ENCODE data around the gene ITGB4.

Gene ITGB4

DNA sequence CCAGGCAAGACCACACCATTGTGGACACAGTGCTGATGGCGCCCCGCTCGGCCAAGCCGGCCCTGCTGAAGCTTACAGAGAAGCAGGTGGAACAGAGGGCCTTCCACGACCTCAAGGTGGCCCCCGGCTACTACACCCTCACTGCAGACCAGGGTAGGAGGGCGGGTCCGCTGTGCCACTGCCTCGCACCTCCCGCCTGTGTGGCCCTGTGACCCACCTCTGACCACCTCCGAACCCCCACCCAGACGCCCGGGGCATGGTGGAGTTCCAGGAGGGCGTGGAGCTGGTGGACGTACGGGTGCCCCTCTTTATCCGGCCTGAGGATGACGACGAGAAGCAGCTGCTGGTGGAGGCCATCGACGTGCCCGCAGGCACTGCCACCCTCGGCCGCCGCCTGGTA, 21.1 kb downstream of the ITGB4 start:
- TF ChIP-seq POLR2AphosphoS5 (IDR thresholded peaks at IDR 0.05; ENCODE audit: low read depth, low read length): no peak
- no peak for TF ChIP-seq TAF1 (IDR thresholded peaks at IDR 0.05; ENCODE audit: borderline replicate concordance, insufficient read depth, low read length)
- no peak for TF ChIP-seq REST (IDR thresholded peaks at IDR 0.05; ENCODE audit: insufficient read depth in 1 of 2, low read depth in 2 of 2, low read length in 2 of 2)
- TF ChIP-seq SIN3A (IDR thresholded peaks at IDR 0.05; ENCODE audit: borderline replicate concordance, insufficient read depth, low read length): no peak
- TF ChIP-seq FOXP2 (optimal IDR thresholded peaks at IDR 0.05; ENCODE audit: borderline replicate concordance, extremely low read depth, extremely low read length, insufficient read depth): no peak

DNA sequence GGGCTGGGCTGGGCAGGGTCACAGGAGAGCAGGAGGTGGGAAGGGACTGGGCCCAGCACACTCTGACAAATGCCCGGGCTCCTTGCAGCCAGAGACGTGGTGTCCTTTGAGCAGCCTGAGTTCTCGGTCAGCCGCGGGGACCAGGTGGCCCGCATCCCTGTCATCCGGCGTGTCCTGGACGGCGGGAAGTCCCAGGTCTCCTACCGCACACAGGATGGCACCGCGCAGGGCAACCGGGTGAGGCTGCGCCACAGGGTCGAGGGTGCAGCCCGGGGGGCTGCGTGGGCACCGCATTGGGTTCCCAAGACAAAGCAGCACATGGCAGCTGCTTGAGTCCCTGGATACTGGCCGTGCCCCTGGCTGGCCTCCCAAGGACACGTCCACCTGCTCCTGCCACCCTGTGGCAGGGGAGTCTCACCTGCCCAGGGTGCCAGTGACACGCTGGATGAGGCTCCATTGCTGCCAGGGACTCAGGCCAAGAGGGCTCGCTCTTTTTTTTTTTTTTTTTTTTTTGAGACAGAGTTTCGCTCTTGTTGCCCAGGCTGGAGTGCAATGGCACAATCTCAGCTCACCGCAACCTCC, 22.5 kb downstream of the ITGB4 start:
- no peak for TF ChIP-seq REST (IDR thresholded peaks at IDR 0.05; ENCODE audit: insufficient read depth in 1 of 2, low read depth in 2 of 2, low read length in 2 of 2)
- TF ChIP-seq POLR2AphosphoS5 (IDR thresholded peaks at IDR 0.05; ENCODE audit: low read depth, low read length): no peak
- no peak for TF ChIP-seq FOXP2 (optimal IDR thresholded peaks at IDR 0.05; ENCODE audit: borderline replicate concordance, extremely low read depth, extremely low read length, insufficient read depth)
- TF ChIP-seq TAF1 (IDR thresholded peaks at IDR 0.05; ENCODE audit: borderline replicate concordance, insufficient read depth, low read length): no peak
- no peak for TF ChIP-seq SIN3A (IDR thresholded peaks at IDR 0.05; ENCODE audit: borderline replicate concordance, insufficient read depth, low read length)

- TF ChIP-seq POLR2AphosphoS5 (IDR thresholded peaks at IDR 0.05; ENCODE audit: low read depth, low read length) (no peak), SIN3A (IDR thresholded peaks at IDR 0.05; ENCODE audit: borderline replicate concordance, insufficient read depth, low read length) (no peak), TAF1 (IDR thresholded peaks at IDR 0.05; ENCODE audit: borderline replicate concordance, insufficient read depth, low read length) (no peak), FOXP2 (optimal IDR thresholded peaks at IDR 0.05; ENCODE audit: borderline replicate concordance, extremely low read depth, extremely low read length, insufficient read depth) (no peak), REST (IDR thresholded peaks at IDR 0.05; ENCODE audit: insufficient read depth in 1 of 2, low read depth in 2 of 2, low read length in 2 of 2) (no peak)
Observed at GRCh38 chr17:75748706-75749105, 27.4 kb downstream of the ITGB4 start.

DNA sequence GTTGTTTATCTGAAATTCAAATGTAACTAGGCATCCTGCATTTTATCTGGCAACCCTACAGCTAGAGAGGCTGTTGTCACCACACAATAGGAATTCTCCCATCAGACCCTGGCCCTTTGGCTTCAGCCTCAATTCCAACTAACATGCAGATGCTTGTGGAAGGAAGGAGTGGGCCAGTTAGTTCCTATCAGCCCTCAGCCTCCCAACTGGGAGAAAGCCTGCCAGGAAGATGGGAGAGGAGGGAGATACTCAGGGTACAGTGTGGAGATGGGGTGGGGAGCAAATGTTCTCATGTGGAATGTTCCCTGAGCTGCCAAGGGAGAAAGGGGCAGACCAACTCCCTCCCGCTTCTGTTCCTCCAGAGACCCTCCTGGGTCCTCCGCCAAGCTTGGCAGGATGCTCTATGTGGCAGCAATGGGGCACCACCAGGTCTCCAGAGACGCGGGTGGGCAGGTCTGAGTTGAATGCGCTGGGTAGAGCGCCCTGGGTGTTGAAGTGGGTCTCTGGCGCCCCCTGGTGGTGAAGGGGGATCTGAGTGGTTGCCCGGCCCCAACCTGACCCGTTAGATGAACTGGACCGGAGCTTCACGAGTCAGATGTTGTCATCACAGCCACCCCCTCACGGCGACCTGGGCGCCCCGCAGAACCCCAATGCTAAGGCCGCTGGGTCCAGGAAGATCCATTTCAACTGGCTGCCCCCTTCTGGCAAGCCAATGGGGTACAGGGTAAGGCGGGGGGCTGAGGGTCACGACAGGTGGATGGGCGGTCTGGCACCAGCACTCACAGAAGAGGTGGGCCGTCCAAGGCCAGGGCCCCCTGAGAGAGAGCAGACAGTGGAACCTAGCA, 28.5 kb downstream of the ITGB4 start:
- TF ChIP-seq POLR2AphosphoS5 (IDR thresholded peaks at IDR 0.05; ENCODE audit: low read depth, low read length): no peak
- TF ChIP-seq REST (IDR thresholded peaks at IDR 0.05; ENCODE audit: insufficient read depth in 1 of 2, low read depth in 2 of 2, low read length in 2 of 2): 0 out of 4 replicates have a peak, but pooled peaks of 1 of the 2 experiments have one; percentile 14
- TF ChIP-seq TAF1 (IDR thresholded peaks at IDR 0.05; ENCODE audit: borderline replicate concordance, insufficient read depth, low read length): no peak
- no peak for TF ChIP-seq FOXP2 (optimal IDR thresholded peaks at IDR 0.05; ENCODE audit: borderline replicate concordance, extremely low read depth, extremely low read length, insufficient read depth)
- no peak for TF ChIP-seq SIN3A (IDR thresholded peaks at IDR 0.05; ENCODE audit: borderline replicate concordance, insufficient read depth, low read length)
